NOMO-1 treated with DMSO at 0.1 percent for 48 hours (cell line): ENCODE data around the gene NDOR1.
"Not testable (repeated sequence)": the region's sequence is repeated elsewhere in the genome, so short reads cannot be mapped to it uniquely, and the experiment has no call there.

ENCODE experiments used
- DNase-seq: peaks from one replicate; lab custom pipeline; 2025; ENCODE audit not compliant: unreplicated experiment; lab: John Stamatoyannopoulos, UW

Gene NDOR1

GRCh38 chr9:137242269-137243203 is 37.0 kb downstream of the NDOR1 start:
- no peak for DNase-seq

- DNase-seq = not testable (repeated sequence)
These were observed 37.7 kb downstream of the NDOR1 start for GRCh38 chr9:137243266-137243625.

GRCh38 chr9:137243626-137244485 is 38.4 kb downstream of the NDOR1 start:
- no peak for DNase-seq

GRCh38 chr9:137244486-137245449 is 39.3 kb downstream of the NDOR1 start:
- no peak for DNase-seq

- DNase-seq = no peak
These were observed 40.2 kb downstream of the NDOR1 start for GRCh38 chr9:137245450-137246421.

GRCh38 chr9:137247135-137247915 is 41.8 kb downstream of the NDOR1 start:
- no peak for DNase-seq

- DNase-seq = no peak
These were observed 42.3 kb downstream of the NDOR1 start for GRCh38 chr9:137247916-137248175.

GRCh38 chr9:137250329-137251193 is 45.1 kb downstream of the NDOR1 start:
- no peak for DNase-seq

- DNase-seq = no peak
These were observed 45.6 kb downstream of the NDOR1 start, which contains the start of gene STPG3 for GRCh38 chr9:137251194-137251461. Gene STPG3, plus strand, starts transcription at chr9:137251286. Its CDS starts 1 bp downstream, at chr9:137251287.

DNA sequence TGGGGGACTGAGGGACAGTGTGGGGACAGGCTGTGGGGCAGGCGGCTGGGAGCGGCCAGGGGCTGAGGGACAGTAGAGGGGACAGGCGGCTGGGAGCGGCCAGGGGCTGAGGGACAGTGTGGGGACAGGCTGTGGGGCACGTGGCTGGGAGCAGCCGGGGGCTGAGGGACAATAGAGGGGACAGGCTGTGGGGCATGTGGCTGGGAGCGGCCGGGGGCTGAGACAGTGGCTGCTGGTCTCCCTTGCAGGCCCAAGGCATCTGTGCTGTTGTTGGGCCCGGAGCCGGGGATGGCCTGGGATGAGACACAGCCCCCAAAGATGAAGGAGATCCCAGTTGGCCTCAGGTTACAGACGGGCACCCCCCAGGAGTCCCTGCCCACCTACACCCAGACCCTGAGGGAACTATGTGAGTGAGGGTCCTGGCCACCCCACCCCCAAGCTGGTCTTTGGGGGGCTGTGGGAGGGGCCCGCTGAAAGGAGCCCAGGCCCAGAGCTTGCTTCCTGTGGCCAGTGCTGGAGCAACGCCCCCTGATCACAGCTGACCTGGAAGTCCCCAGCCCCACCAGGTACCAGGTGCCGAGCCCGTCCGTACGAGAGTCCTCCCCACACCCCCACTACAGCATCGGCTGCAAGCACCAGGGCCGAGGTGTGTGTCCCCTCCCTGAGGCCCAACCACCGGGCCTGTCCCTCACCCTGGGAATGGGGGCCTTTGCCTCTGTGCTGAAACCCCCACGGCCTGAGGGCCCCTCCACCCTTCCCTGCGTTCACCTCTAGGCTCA is 46.2 kb downstream of the NDOR1 start:
- no peak for DNase-seq

GRCh38 chr9:137252555-137253506 is 47.3 kb downstream of the NDOR1 start:
- DNase-seq = no peak

GRCh38 chr9:137253717-137254623 is 48.5 kb downstream of the NDOR1 start:
- DNase-seq = no peak

GRCh38 chr9:137254624-137255447 is 49.3 kb downstream of the NDOR1 start, which contains the start of gene NELFB:
Gene NELFB, plus strand, starts transcription at chr9:137255327.
- DNase-seq = peak; percentile 86

DNA sequence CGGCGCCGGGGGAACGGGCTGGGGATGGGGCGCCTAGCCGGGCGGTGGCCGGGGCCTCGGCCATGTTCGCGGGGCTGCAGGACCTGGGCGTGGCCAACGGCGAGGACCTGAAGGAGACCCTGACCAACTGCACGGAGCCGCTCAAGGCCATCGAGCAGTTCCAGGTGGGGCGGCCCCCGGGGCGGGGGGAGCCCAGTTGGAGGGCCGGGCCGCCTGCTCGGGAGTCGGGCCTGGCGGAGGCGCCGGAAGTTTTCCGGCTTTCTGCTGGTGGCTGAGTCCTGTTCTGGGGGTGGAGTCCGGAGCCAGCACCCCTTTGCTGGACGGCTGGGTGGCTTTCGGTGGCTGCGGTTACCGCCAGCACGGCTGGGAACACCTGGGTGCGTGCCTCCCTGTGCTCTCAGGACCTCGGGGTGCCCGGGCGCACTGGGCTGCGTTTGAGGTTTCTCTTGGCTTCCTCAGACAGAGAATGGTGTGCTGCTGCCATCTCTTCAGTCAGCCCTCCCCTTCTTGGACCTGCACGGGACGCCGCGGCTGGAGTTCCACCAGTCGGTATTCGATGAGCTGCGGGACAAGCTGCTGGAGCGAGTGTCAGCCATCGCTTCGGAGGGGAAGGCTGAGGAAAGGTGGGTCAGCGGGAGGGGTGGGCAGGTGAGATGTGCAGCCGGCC is 50.1 kb downstream of the NDOR1 start:
- DNase-seq = peak; percentile 46
